Fibroblast of pulmonary artery (primary cell): Measurements from ENCODE around the gene GRHL3.

Source experiments
- DNase-seq: peaks from one replicate; pipeline ENCODE4 v3.0.0-alpha.2; 2010; ENCODE audit warnings: low read depth
- H3K4me3 ChIP-seq: replicated peaks from 2 replicates; pipeline ENCODE4 v1.5.1; 2011; ENCODE audit warnings: low read depth, mild to moderate bottlenecking, control low read depth, low read length, moderate library complexity
- TF ChIP-seq, protein P1 (sequence below): IDR thresholded peaks from 2 replicates; pipeline ENCODE4 v1.5.1; 2011; ENCODE audit warnings: mild to moderate bottlenecking, control low read depth, low read length, inconsistent platforms; ENCODE audit errors: missing control alignments

The GRHL3 gene

DNA sequence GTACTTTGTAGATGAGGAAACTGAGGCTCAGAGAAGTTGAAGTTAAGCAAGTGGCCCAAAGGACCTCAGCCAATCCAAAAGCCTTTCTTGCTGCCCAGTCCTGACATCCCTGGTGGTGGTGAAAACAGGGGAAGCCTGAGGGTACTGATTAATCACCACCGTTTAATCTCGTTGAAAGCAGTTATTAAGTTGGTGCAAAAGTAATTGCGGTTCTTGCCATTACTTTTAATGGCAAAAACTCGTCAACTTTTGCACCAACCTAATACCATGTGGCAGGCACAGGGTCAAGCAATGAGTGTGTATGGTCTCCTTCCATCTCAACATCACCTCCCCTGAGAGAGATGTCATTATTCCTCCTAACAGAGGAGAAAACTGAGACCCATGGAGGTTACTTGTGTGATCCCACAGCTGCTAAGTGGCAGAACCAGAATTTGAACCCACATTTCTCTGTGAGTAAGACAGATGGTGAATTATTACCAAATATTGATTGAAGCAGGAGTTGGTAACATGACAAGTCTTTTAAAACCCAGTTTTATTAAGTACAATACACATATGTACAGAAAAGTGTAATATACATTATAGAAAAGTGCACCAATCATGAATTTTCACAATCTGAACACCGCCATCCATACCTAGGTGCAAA is 39.4 kb upstream of the GRHL3 start:
- TF ChIP-seq, protein P1, sequence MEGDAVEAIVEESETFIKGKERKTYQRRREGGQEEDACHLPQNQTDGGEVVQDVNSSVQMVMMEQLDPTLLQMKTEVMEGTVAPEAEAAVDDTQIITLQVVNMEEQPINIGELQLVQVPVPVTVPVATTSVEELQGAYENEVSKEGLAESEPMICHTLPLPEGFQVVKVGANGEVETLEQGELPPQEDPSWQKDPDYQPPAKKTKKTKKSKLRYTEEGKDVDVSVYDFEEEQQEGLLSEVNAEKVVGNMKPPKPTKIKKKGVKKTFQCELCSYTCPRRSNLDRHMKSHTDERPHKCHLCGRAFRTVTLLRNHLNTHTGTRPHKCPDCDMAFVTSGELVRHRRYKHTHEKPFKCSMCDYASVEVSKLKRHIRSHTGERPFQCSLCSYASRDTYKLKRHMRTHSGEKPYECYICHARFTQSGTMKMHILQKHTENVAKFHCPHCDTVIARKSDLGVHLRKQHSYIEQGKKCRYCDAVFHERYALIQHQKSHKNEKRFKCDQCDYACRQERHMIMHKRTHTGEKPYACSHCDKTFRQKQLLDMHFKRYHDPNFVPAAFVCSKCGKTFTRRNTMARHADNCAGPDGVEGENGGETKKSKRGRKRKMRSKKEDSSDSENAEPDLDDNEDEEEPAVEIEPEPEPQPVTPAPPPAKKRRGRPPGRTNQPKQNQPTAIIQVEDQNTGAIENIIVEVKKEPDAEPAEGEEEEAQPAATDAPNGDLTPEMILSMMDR: no peak
- H3K4me3 ChIP-seq: no peak overlapping the region
- DNase-seq: no peak

- no peak overlapping the region for H3K4me3 ChIP-seq
- TF ChIP-seq, protein P1: no peak
- no peak for DNase-seq
Observed at GRCh38 chr1:24281591-24281990, 37.6 kb upstream of the GRHL3 start.

- TF ChIP-seq, protein P1: no peak
- DNase-seq: no peak
- H3K4me3 ChIP-seq: no peak overlapping the region
Observed at GRCh38 chr1:24282491-24282890, 36.7 kb upstream of the GRHL3 start.

GRCh38 chr1:24283326-24284155 is 35.6 kb upstream of the GRHL3 start:
- DNase-seq: peak; percentile 69
- TF ChIP-seq, protein P1: no peak
- no peak overlapping the region for H3K4me3 ChIP-seq

GRCh38 chr1:24284156-24284471 is 35.0 kb upstream of the GRHL3 start:
- TF ChIP-seq, protein P1: no peak
- no peak overlapping the region for H3K4me3 ChIP-seq
- no peak for DNase-seq

GRCh38 chr1:24285231-24285630 is 33.9 kb upstream of the GRHL3 start:
- no peak for DNase-seq
- H3K4me3 ChIP-seq: no peak overlapping the region
- TF ChIP-seq, protein P1: no peak
